ENCODE measurements around the gene STAP2. TPM values are rescaled to one million over a fixed set of nuclear protein-coding genes. Genes with fewer than 3 reads are reported as not detected.

STAP2 gene
- total RNA-seq, 1 donor from 2014 or later, result 11.8 TPM

DNA sequence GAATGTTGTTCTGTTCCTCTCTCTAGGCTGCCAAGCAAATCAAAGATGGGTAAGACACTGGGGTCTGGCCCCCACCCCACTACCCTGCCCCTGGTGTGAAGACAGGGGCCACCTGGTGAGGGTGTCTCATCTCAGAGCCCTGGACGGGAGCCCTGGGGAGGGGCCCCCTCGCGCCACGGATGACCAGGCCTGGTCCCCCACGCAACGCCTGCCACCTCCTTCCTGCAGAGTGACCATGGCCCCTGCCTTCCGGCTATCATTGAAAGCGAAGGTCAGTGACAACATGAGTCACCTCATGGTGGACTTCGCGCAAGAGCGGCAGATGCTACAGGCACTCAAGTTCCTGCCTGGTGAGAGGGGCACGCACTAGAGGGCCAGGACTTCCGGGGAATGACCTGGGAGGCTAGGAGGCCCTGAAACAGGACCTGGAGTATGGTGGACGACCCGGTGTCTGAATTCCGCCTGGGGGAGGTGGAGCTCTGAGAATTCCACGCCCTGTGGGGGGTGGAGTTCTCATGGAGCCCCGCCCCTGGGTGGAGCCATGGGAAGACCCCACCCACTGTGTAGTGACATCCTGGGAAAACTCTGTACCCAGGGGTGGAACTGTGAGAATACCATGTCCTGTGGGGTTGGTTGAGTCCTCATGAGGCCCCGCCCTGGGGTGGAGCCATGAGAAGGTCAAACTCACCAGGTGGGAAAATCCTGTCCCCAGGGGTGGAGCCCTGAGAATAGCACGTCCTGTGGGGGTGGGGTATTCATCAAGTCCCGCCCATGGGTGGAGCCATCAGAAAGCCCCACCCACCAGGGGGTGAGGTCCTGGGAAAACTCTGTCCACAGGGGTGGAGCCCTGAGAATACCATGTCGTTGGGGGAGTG lies 28.1 kb downstream of the STAP2 start:
- DNase-seq, result no peak
- intact Hi-C loops (cut with DNase I), result no loop called here
- no peak overlapping the region for H3K4me3 ChIP-seq
- no peaks in the 10 kb centered on the region for H3K36me3 ChIP-seq
- no peak overlapping the region for H3K27ac ChIP-seq
- H3K9me3 ChIP-seq, result no peaks in the 10 kb centered on the region
- no peaks in the 10 kb centered on the region for H3K4me1 ChIP-seq
- TF ChIP-seq, protein P1, sequence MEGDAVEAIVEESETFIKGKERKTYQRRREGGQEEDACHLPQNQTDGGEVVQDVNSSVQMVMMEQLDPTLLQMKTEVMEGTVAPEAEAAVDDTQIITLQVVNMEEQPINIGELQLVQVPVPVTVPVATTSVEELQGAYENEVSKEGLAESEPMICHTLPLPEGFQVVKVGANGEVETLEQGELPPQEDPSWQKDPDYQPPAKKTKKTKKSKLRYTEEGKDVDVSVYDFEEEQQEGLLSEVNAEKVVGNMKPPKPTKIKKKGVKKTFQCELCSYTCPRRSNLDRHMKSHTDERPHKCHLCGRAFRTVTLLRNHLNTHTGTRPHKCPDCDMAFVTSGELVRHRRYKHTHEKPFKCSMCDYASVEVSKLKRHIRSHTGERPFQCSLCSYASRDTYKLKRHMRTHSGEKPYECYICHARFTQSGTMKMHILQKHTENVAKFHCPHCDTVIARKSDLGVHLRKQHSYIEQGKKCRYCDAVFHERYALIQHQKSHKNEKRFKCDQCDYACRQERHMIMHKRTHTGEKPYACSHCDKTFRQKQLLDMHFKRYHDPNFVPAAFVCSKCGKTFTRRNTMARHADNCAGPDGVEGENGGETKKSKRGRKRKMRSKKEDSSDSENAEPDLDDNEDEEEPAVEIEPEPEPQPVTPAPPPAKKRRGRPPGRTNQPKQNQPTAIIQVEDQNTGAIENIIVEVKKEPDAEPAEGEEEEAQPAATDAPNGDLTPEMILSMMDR (IDR thresholded peaks at IDR 0.05), result no peak
- peaks cover 2% of the 10 kb centered on the region for H3K27me3 ChIP-seq (ENCODE audit: low read depth)
- peak; percentile 10 to 27 for ATAC-seq

DNA sequence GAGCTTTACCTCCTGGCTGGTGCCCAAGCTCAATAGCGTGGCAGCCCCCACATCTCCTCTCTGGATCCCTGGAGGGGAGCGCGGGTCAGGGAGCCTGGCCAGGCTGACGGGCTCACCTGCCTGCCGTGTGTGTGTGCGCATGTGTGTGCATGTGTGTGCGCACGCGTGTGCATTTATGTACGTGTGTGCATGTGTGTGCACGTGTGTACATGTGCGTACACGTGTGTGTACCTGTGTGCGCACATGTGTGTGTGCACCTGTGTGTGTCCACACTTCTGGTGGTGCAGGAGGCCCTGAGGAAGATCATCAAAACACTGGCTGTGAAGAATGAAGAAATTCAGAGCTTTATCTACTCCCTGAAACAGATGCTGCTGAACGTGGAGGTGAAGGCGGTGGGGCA lies 33.0 kb downstream of the STAP2 start:
- Histone ChIP-seq H3K27me3 (ENCODE audit: low read depth) (peaks cover 23% of the 10 kb centered on the region), H3K4me3 (no peak overlapping the region), H3K27ac (no peak overlapping the region), H3K4me1 (no peaks in the 10 kb centered on the region), H3K36me3 (no peaks in the 10 kb centered on the region), H3K9me3 (no peaks in the 10 kb centered on the region)
- DNase-seq (no peak), ATAC-seq (no peak)
- intact Hi-C loops (cut with DNase I), result no loop called here
- TF ChIP-seq, protein P1 (IDR thresholded peaks at IDR 0.05), result no peak

DNA sequence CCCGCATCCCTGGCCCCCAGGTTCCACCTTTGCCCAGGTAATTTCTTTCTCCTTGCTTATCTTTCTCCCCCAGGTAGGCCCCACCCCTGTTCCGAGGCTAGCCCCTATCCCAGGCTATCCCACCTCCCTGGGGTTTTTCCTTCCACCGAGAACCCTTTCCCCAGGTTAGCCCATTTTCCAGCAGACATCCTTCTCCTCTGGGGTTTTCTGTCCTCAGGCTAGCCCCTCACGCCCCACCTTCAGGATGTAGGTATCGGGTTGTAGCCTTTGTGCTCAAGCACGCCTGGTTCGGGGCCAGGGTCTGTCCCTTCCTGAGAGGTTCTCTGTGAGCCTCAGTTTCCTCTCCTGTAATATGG lies 33.4 kb downstream of the STAP2 start:
- H3K36me3 ChIP-seq, result no peaks in the 10 kb centered on the region
- no peak for ATAC-seq

DNA sequence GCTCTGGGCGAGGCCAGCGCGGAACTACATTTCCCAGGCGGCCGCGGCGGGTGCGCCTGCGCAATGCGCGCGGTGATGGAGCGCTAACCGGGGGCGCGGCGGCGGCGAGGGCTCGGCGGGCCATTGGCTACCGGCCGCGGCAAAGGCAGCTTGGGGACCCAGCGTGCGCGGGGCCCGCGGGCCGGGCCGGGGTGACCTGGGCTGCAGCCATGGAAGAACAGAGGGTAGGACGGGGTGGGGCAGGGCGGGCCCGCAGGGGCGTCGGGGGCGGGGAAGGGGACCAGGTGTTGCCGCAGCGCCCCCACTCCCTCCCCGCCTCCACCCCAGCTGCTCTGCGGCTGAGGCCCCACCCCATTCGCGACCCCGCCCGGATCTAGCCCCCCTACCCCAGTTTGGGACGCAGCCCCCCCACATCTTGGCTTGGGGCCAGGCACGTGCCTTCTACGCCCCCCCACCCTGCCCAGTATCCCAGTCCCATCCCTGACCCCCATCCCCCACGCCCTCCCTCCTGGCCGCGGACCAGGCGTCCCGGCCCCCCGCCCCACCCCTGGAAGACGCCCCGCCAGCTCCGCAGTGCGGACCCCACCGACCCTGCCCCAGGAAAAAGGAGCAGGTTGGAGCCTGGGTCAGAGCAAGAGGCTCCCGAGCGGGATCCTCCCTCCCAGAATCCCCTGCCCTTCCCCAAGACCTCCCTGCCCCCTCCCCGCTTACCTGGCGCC lies 33.9 kb downstream of the STAP2 start, which contains the start of gene FSD1:
TSS of gene FSD1 (plus strand) at position 61 of the 719 bp plus-strand sequence. CDS start at position 210, 149 bp downstream.
- H3K9me3 ChIP-seq, result no peaks in the 10 kb centered on the region
- intact Hi-C loops (cut with DNase I), result no loop called here
- no peaks in the 10 kb centered on the region for H3K4me1 ChIP-seq
- no peak within 1 kb of the TSS for H3K27ac ChIP-seq
- TF ChIP-seq, protein P1 (IDR thresholded peaks at IDR 0.05), result no peak
- no peak within 1 kb of the TSS for H3K4me3 ChIP-seq
- peaks cover 23% of the 10 kb centered on the region for H3K27me3 ChIP-seq (ENCODE audit: low read depth)
- no peak for ATAC-seq
- no peak for DNase-seq
- no peaks in the 10 kb centered on the region for H3K36me3 ChIP-seq

More for the DNA sequence above, 33.4 kb downstream of the STAP2 start:
- DNase-seq, result no peak
- H3K27me3 ChIP-seq (ENCODE audit: low read depth), result peaks cover 23% of the 10 kb centered on the region
- no peak overlapping the region for H3K27ac ChIP-seq
- H3K4me1 ChIP-seq, result no peaks in the 10 kb centered on the region
- H3K9me3 ChIP-seq, result no peaks in the 10 kb centered on the region
- no peak overlapping the region for H3K4me3 ChIP-seq
- TF ChIP-seq, protein P1 (IDR thresholded peaks at IDR 0.05), result no peak
- intact Hi-C loops (cut with DNase I), result no loop called here

DNA sequence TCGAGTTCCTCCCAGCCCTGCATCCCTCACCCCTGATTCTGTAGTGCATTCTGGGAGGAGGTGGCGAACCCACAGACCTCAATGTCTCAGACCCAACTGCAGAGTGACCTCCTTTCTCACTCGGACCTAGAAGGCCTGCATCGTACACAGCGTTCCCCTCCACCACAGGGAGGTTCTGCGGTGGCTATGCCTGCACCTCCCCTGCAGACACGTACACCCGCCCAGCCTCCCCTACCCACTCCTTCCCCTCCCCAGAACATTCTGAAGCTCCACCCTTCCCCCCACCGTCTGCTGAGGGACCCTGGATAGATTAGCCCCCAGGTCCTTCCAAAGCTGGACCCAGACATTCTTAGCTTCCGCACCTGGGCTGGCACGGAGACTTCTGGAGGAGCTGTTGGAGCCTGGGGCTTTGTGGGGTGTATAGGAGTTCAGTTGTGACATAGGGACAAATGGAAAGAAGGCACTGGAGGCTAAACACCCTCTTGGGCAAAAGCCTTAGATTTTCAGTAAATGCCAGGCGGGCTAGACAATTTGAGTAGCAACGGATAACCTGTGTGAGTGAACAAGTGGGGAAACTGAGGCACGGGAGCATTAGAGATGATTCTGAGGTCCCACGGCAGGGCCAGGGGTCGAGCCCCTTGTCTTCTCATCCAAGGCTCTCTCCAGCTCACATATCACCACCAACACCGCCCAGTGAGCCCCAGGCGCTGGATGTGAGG lies 34.6 kb downstream of the STAP2 start:
- intact Hi-C loops (cut with DNase I), result no loop called here
- Histone ChIP-seq H3K4me1 (no peaks in the 10 kb centered on the region), H3K36me3 (no peaks in the 10 kb centered on the region), H3K4me3 (no peak overlapping the region), H3K9me3 (no peaks in the 10 kb centered on the region), H3K27me3 (ENCODE audit: low read depth) (peaks cover 23% of the 10 kb centered on the region), H3K27ac (no peak overlapping the region)
- no peak for DNase-seq
- no peak for ATAC-seq
- TF ChIP-seq, protein P1 (IDR thresholded peaks at IDR 0.05), result no peak
